Endothelial cell of umbilical vein (primary cell): Measurements from ENCODE around the gene ITGA2. TPM values are rescaled to one million over a fixed set of nuclear protein-coding genes. Genes with fewer than 3 reads are reported as not detected.

Experiments
- BruUV-seq: library from RNA; stranded (reverse); fragments of 400-500 nt; replicated peaks from 2 replicates; lab custom pipeline; 2021; lab: Mats Ljungman, UMichigan
- CTCF ChIA-PET: fragments of 300-600, 350-600 bp; sonication (Branson Sonifier 250); formaldehyde crosslinking; loops from one replicate; lab custom pipeline; 2021; ENCODE audit warnings: antibody characterized with exemption, inconsistent platforms; lab: Charles Lee
- POLR2A ChIA-PET: fragments of 300-600, 350-600 bp; sonication (Branson Sonifier 250); formaldehyde crosslinking; loops from one replicate; lab custom pipeline; 2021; ENCODE audit warnings: antibody characterized with exemption, inconsistent platforms; lab: Charles Lee
- DNase-seq: peaks from one replicate; pipeline ENCODE4 v3.0.0-alpha.2; 2011; ENCODE audit warnings: low read depth, low spot score
- FAIRE-seq: peaks from 2 replicates; lab custom pipeline; 2011; peaks lifted over from hg19 to GRCh38; lab: Jason Lieb, UNC
- H2AFZ ChIP-seq: 2 replicates; pipeline ENCODE4 v1.6.0; 2012; ENCODE audit warnings: low read depth, low read length, control low read depth, inconsistent platforms
- H3K27ac ChIP-seq: 2 replicates; pipeline ENCODE4 v1.5.1; 2011; ENCODE audit warnings: low read depth, mild to moderate bottlenecking, control low read depth, low read length, moderate library complexity; ENCODE audit not compliant: insufficient read depth
- H3K27me3 ChIP-seq, 2 experiments: 2 replicates each; pipeline versions ENCODE4 v1.6.0 to v1.6.1; 2011; ENCODE audit warnings: low read length in 2 of 2, mixed read lengths in 1 of 2; ENCODE audit not compliant: control insufficient read depth in 2 of 2, insufficient read depth in 2 of 2
- H3K36me3 ChIP-seq, 2 experiments: 2 replicates in 1 of 2; 3 replicates in 1 of 2; pipeline ENCODE4 v1.5.1; 2011; ENCODE audit warnings: low read length in 2 of 2, mild to moderate bottlenecking in 1 of 2, moderate library complexity in 1 of 2; ENCODE audit not compliant: control insufficient read depth in 2 of 2, insufficient read depth in 2 of 2; ENCODE audit errors: extremely low read depth in 1 of 2
- H3K4me1 ChIP-seq: 3 replicates; pipeline ENCODE4 v1.5.1; 2011; ENCODE audit warnings: mild to moderate bottlenecking, low read length; ENCODE audit not compliant: control insufficient read depth, insufficient read depth; ENCODE audit errors: extremely low read depth
- H3K4me2 ChIP-seq: 2 replicates; pipeline ENCODE4 v1.6.1; 2011; ENCODE audit warnings: low read length, control low read depth, mixed read lengths; ENCODE audit not compliant: insufficient read depth
- H3K4me3 ChIP-seq, 3 experiments: fragments of 200-600 bp in 1 of 3; sonication (generic), shearing (Covaris generic) in 1 of 3; replicated peaks in 1 of 3; 2 replicates each; pipeline ENCODE4 v1.5.1; 2011 to 2016; ENCODE audit warnings: control low read depth in 3 of 3, low read length in 3 of 3, mild to moderate bottlenecking in 2 of 3, inconsistent platforms in 1 of 3, low read depth in 1 of 3, moderate library complexity in 1 of 3; ENCODE audit not compliant: insufficient read depth in 1 of 3
- H3K79me2 ChIP-seq: 2 replicates; pipeline ENCODE4 v1.6.0; 2012; ENCODE audit warnings: low read length, inconsistent platforms; ENCODE audit not compliant: control insufficient read depth, insufficient read depth
- H3K9ac ChIP-seq: replicated peaks from 2 replicates; pipeline ENCODE3; 2011; ENCODE audit warnings: low read length, control low read depth; ENCODE audit not compliant: insufficient read depth; ENCODE audit errors: extremely low read depth
- H3K9me1 ChIP-seq: replicated peaks from 3 replicates; pipeline ENCODE4 v1.6.0; 2011; ENCODE audit warnings: mild to moderate bottlenecking, low read length; ENCODE audit not compliant: control insufficient read depth, insufficient read depth; ENCODE audit errors: extremely low read depth
- H3K9me3 ChIP-seq: replicated peaks from 2 replicates; pipeline ENCODE4 v1.5.1; 2012; ENCODE audit warnings: low read length, inconsistent platforms; ENCODE audit not compliant: control insufficient read depth, insufficient read depth
- H4K20me1 ChIP-seq: replicated peaks from 2 replicates; pipeline ENCODE3; 2011; ENCODE audit warnings: mild to moderate bottlenecking, low read length; ENCODE audit not compliant: control insufficient read depth, insufficient read depth; ENCODE audit errors: extremely low read depth
- CTCF ChIP-seq, 2 donors: IDR thresholded peaks; 1 replicate in 1 of 2; 2 replicates in 1 of 2; pipeline ENCODE4 v1.5.1; 2011; ENCODE audit warnings: low read length in 2 of 2, mild to moderate bottlenecking in 2 of 2, moderate library complexity in 2 of 2, control low read depth in 1 of 2, inconsistent platforms in 1 of 2, low read depth in 1 of 2; ENCODE audit not compliant: insufficient read depth in 1 of 2; ENCODE audit errors: extremely low read depth in 1 of 2
- EZH2 ChIP-seq: IDR thresholded peaks from 2 replicates; pipeline ENCODE4 v1.6.1; 2012; ENCODE audit warnings: borderline replicate concordance, low read depth, mild to moderate bottlenecking, moderate library complexity, low read length, inconsistent platforms; ENCODE audit not compliant: severe bottlenecking
- FOS ChIP-seq: IDR thresholded peaks from 2 replicates; pipeline ENCODE4 v1.6.1; 2011; ENCODE audit warnings: mild to moderate bottlenecking, low read length, moderate library complexity, borderline replicate concordance; ENCODE audit not compliant: insufficient read depth
- JUN ChIP-seq: IDR thresholded peaks from 2 replicates; pipeline ENCODE4 v1.6.1; 2011; ENCODE audit warnings: borderline replicate concordance, low read depth; ENCODE audit not compliant: insufficient read length, insufficient read depth
- POLR2A ChIP-seq: IDR thresholded peaks from 2 replicates; pipeline ENCODE4 v1.6.1; 2012; ENCODE audit warnings: low read depth, mild to moderate bottlenecking, control low read depth, low read length
- POLR2AphosphoS5 ChIP-seq: IDR thresholded peaks from 2 replicates; pipeline ENCODE4 v1.6.1; 2012; ENCODE audit warnings: low read depth, mild to moderate bottlenecking, control low read depth, low read length, moderate library complexity; ENCODE audit not compliant: insufficient read depth
- dilution Hi-C: fragments of 300-500 bp; cut with MboI; formaldehyde crosslinking; loops from one replicate; pipeline ENCODE4 v1.15.0; 2019; ENCODE audit warnings: low sequenced_read_pairs; ENCODE audit not compliant: extremely low pct_ligation_motif_present
- intact Hi-C: fragments of 100-400 bp; cut with micrococcal nuclease; formaldehyde crosslinking; loops from one replicate; pipeline ENCODE4 v1.10.0; 2022
- polyA plus RNA-seq, 4 experiments: library from polyadenylated mRNA; depleted of rRNA in 3 of 4; stranded (reverse) in 3 of 4; unstranded in 1 of 4; fragments of >200 nt; gene quantifications; 2 replicates each; pipeline versions ENCODE4 v1.2.1 to v1.2.3, GENCODE V29; 2011 to 2012; ENCODE audit warnings: missing spikeins in 1 of 4
- total RNA-seq: library from RNA; stranded (reverse); gene quantifications from 2 replicates; pipeline ENCODE4 v1.2.3, GENCODE V29; 2021
- TF ChIP-seq, protein P1 (sequence below): IDR thresholded peaks from 2 replicates; pipeline ENCODE4 v1.6.1; 2011; ENCODE audit not compliant: insufficient read depth, insufficient read length

ITGA2 gene
- total and polyA plus RNA-seq, 2 donors (not counting 3 experiments of a cell fraction or from before 2014, with no cell fraction given) = 11.2 to 62.3 TPM

GRCh38 chr5:53041740-53042139 lies 52.6 kb downstream of the ITGA2 start:
- Histone ChIP-seq H3K9me1 (no peaks in the 10 kb centered on the region), H3K27me3 (no peaks in the 10 kb centered on the region), H3K79me2 (peaks cover 59% of the 10 kb centered on the region), H3K27ac (no peak overlapping the region), H4K20me1 (no peaks in the 10 kb centered on the region), H3K9ac (no peak overlapping the region), H3K4me1 (peaks cover 45% of the 10 kb centered on the region), H3K4me3 (no peak overlapping the region), H3K4me2 (no peak overlapping the region), H3K36me3 (peaks cover 0 to 5% of the 10 kb centered on the region in 2 experiments), H2AFZ (no peak overlapping the region), H3K9me3 (no peaks in the 10 kb centered on the region)
- FAIRE-seq (no peak), DNase-seq (no peak)
- intact Hi-C loops (no loop called here), dilution Hi-C loops (no loop called here)
- no TSS peak for BruUV-seq
- TF ChIP-seq CTCF (IDR thresholded peaks at IDR 0.05; ENCODE audit: extremely low read depth in 1 of 2, insufficient read depth in 1 of 2, low read depth in 1 of 2, low read length in 2 of 2) (no peak), EZH2 (no peak), POLR2AphosphoS5 (no peak), FOS (no peak), JUN (no peak), POLR2A (no peak)
- TF ChIP-seq, protein P1, sequence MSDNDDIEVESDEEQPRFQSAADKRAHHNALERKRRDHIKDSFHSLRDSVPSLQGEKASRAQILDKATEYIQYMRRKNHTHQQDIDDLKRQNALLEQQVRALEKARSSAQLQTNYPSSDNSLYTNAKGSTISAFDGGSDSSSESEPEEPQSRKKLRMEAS = no peak
- ChIA-PET POLR2A (no interaction called here), CTCF (interaction anchor here (0.6 to 2.6 kb wide), 6 partner anchors 9 to 94 kb away, joined by 3 to 10 read pairs (median 4); partner anchors contain the start of gene ITGA2)
